ENCODE measurements around the gene ARFRP1. TPM values are rescaled to one million over a fixed set of nuclear protein-coding genes. Genes with fewer than 3 reads are reported as not detected.

Gene ARFRP1
- total and polyA plus RNA-seq, 2 of the 13 experiments (the other 11 are each of a cell fraction or from before 2014, with no cell fraction given), result 32.0 to 51.1 TPM

DNA sequence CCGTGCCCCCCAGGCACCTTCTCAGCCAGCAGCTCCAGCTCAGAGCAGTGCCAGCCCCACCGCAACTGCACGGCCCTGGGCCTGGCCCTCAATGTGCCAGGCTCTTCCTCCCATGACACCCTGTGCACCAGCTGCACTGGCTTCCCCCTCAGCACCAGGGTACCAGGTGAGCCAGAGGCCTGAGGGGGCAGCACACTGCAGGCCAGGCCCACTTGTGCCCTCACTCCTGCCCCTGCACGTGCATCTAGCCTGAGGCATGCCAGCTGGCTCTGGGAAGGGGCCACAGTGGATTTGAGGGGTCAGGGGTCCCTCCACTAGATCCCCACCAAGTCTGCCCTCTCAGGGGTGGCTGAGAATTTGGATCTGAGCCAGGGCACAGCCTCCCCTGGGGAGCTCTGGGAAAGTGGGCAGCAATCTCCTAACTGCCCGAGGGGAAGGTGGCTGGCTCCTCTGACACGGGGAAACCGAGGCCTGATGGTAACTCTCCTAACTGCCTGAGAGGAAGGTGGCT, 10.4 kb downstream of the ARFRP1 start (continued):
- TF ChIP-seq, protein P1, sequence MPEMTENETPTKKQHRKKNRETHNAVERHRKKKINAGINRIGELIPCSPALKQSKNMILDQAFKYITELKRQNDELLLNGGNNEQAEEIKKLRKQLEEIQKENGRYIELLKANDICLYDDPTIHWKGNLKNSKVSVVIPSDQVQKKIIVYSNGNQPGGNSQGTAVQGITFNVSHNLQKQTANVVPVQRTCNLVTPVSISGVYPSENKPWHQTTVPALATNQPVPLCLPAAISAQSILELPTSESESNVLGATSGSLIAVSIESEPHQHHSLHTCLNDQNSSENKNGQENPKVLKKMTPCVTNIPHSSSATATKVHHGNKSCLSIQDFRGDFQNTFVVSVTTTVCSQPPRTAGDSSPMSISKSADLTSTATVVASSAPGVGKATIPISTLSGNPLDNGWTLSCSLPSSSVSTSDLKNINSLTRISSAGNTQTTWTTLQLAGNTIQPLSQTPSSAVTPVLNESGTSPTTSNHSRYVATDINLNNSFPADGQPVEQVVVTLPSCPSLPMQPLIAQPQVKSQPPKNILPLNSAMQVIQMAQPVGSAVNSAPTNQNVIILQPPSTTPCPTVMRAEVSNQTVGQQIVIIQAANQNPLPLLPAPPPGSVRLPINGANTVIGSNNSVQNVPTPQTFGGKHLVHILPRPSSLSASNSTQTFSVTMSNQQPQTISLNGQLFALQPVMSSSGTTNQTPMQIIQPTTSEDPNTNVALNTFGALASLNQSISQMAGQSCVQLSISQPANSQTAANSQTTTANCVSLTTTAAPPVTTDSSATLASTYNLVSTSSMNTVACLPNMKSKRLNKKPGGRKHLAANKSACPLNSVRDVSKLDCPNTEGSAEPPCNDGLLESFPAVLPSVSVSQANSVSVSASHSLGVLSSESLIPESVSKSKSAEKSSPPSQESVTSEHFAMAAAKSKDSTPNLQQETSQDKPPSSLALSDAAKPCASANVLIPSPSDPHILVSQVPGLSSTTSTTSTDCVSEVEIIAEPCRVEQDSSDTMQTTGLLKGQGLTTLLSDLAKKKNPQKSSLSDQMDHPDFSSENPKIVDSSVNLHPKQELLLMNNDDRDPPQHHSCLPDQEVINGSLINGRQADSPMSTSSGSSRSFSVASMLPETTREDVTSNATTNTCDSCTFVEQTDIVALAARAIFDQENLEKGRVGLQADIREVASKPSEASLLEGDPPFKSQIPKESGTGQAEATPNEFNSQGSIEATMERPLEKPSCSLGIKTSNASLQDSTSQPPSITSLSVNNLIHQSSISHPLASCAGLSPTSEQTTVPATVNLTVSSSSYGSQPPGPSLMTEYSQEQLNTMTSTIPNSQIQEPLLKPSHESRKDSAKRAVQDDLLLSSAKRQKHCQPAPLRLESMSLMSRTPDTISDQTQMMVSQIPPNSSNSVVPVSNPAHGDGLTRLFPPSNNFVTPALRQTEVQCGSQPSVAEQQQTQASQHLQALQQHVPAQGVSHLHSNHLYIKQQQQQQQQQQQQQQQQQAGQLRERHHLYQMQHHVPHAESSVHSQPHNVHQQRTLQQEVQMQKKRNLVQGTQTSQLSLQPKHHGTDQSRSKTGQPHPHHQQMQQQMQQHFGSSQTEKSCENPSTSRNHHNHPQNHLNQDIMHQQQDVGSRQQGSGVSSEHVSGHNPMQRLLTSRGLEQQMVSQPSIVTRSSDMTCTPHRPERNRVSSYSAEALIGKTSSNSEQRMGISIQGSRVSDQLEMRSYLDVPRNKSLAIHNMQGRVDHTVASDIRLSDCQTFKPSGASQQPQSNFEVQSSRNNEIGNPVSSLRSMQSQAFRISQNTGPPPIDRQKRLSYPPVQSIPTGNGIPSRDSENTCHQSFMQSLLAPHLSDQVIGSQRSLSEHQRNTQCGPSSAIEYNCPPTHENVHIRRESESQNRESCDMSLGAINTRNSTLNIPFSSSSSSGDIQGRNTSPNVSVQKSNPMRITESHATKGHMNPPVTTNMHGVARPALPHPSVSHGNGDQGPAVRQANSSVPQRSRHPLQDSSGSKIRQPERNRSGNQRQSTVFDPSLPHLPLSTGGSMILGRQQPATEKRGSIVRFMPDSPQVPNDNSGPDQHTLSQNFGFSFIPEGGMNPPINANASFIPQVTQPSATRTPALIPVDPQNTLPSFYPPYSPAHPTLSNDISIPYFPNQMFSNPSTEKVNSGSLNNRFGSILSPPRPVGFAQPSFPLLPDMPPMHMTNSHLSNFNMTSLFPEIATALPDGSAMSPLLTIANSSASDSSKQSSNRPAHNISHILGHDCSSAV (CRISPR knock-in tag; IDR thresholded peaks at IDR 0.05; ENCODE audit: borderline replicate concordance), result no peak
- TF ChIP-seq TEAD3 (CRISPR knock-in tag; optimal IDR thresholded peaks at IDR 0.05; ENCODE audit: borderline replicate concordance) (no peak), GABPA (IDR thresholded peaks at IDR 0.05; ENCODE audit: low read depth, low read length) (no peak), GABPA (CRISPR knock-in tag; IDR thresholded peaks at IDR 0.05; ENCODE audit: low read depth) (no peak), ZFP62 (CRISPR knock-in tag; IDR thresholded peaks at IDR 0.05) (no peak), MATR3 (CRISPR knock-in tag; IDR thresholded peaks at IDR 0.05) (peak; percentile 20; the same call in 1 of the 2 replicates), SPEN (CRISPR knock-in tag; IDR thresholded peaks at IDR 0.05; ENCODE audit: low read depth) (no peak), ZNF446 (CRISPR knock-in tag; IDR thresholded peaks at IDR 0.05) (no peak), CBX2 (IDR thresholded peaks at IDR 0.05; ENCODE audit: low read depth, low read length) (no peak), CBX2 (CRISPR knock-in tag; IDR thresholded peaks at IDR 0.05; ENCODE audit: low read depth) (no peak), ZNF644 (CRISPR knock-in tag; IDR thresholded peaks at IDR 0.05; ENCODE audit: low read depth) (no peak), ZBTB3 (CRISPR knock-in tag; IDR thresholded peaks at IDR 0.05; ENCODE audit: borderline replicate concordance, low read depth) (no peak), MXI1 (IDR thresholded peaks at IDR 0.05; ENCODE audit: borderline replicate concordance, low read depth, low read length) (no peak), ZNF709 (CRISPR knock-in tag; IDR thresholded peaks at IDR 0.05) (no peak)
- TF ChIP-seq, protein P2, sequence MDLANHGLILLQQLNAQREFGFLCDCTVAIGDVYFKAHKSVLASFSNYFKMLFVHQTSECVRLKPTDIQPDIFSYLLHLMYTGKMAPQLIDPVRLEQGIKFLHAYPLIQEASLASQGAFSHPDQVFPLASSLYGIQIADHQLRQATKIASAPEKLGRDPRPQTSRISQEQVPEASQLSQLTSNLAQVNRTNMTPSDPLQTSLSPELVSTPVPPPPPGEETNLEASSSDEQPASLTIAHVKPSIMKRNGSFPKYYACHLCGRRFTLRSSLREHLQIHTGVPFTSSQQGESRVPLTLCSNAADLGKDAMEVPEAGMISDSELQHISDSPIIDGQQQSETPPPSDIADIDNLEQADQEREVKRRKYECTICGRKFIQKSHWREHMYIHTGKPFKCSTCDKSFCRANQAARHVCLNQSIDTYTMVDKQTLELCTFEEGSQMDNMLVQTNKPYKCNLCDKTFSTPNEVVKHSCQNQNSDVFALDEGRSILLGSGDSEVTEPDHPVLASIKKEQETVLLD (CRISPR knock-in tag; IDR thresholded peaks at IDR 0.05; ENCODE audit: low read depth), result 0 out of 2 replicates have a peak, but pooled peaks have one; percentile 8
- TF ChIP-seq, protein P3, sequence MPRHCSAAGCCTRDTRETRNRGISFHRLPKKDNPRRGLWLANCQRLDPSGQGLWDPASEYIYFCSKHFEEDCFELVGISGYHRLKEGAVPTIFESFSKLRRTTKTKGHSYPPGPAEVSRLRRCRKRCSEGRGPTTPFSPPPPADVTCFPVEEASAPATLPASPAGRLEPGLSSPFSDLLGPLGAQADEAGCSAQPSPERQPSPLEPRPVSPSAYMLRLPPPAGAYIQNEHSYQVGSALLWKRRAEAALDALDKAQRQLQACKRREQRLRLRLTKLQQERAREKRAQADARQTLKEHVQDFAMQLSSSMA (CRISPR knock-in tag; IDR thresholded peaks at IDR 0.05), result no peak
- TF ChIP-seq, protein P4, sequence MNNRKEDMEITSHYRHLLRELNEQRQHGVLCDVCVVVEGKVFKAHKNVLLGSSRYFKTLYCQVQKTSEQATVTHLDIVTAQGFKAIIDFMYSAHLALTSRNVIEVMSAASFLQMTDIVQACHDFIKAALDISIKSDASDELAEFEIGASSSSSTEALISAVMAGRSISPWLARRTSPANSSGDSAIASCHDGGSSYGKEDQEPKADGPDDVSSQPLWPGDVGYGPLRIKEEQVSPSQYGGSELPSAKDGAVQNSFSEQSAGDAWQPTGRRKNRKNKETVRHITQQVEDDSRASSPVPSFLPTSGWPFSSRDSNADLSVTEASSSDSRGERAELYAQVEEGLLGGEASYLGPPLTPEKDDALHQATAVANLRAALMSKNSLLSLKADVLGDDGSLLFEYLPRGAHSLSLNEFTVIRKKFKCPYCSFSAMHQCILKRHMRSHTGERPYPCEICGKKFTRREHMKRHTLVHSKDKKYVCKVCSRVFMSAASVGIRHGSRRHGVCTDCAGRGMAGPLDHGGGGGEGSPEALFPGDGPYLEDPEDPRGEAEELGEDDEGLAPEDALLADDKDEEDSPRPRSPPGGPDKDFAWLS (CRISPR knock-in tag; IDR thresholded peaks at IDR 0.05; ENCODE audit: borderline replicate concordance), result 0 out of 2 replicates have a peak, but pooled peaks have one; percentile 38
- TF ChIP-seq, protein P5, sequence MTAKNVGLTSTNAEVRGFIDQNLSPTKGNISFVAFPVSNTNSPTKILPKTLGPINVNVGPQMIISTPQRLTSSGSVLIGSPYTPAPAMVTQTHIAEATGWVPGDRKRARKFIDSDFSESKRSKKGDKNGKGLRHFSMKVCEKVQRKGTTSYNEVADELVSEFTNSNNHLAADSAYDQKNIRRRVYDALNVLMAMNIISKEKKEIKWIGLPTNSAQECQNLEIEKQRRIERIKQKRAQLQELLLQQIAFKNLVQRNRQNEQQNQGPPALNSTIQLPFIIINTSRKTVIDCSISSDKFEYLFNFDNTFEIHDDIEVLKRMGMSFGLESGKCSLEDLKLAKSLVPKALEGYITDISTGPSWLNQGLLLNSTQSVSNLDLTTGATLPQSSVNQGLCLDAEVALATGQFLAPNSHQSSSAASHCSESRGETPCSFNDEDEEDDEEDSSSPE (CRISPR knock-in tag; IDR thresholded peaks at IDR 0.05), result no peak
